DOHH2 (cell line): Measurements from ENCODE around the gene LDLRAD2.

ENCODE experiments used
- H3F3A ChIP-seq: fragments of 200-600 bp; sonication (generic), shearing (Covaris generic); 2 replicates; pipeline ENCODE4 v1.6.0; 2016; ENCODE audit warnings: antibody characterized with exemption, mild to moderate bottlenecking; ENCODE audit not compliant: control insufficient read depth, insufficient read depth
- H3K27ac ChIP-seq: fragments of 200-600 bp; sonication (generic); 2 replicates; pipeline ENCODE4 v1.5.1; 2014; ENCODE audit warnings: low read depth, mild to moderate bottlenecking, low read length, moderate library complexity
- H3K27me3 ChIP-seq: fragments of 200-600 bp; sonication (generic); 2 replicates; pipeline ENCODE4 v1.6.1; 2014; ENCODE audit warnings: mild to moderate bottlenecking, low read length, mixed read lengths; ENCODE audit not compliant: control insufficient read depth
- H3K36me3 ChIP-seq: fragments of 200-600 bp; sonication (generic); 2 replicates; pipeline ENCODE4 v1.6.1; 2014; ENCODE audit warnings: mild to moderate bottlenecking, low read length, moderate library complexity, mixed read lengths; ENCODE audit not compliant: control insufficient read depth
- H3K4me1 ChIP-seq: fragments of 200-600 bp; sonication (generic); 2 replicates; pipeline ENCODE4 v1.6.1; 2014; ENCODE audit warnings: mild to moderate bottlenecking, low read length, mixed read lengths; ENCODE audit not compliant: control insufficient read depth
- H3K4me2 ChIP-seq: fragments of 200-600 bp; sonication (generic); 2 replicates; pipeline ENCODE4 v1.6.0; 2014; ENCODE audit warnings: mild to moderate bottlenecking, low read length, moderate library complexity
- H3K4me3 ChIP-seq: fragments of 200-600 bp; sonication (generic); 2 replicates; pipeline ENCODE4 v1.5.1; 2014; ENCODE audit warnings: mild to moderate bottlenecking, low read length, mixed read lengths
- H3K79me2 ChIP-seq: fragments of 200-600 bp; sonication (generic); 2 replicates; pipeline ENCODE4 v1.6.1; 2014; ENCODE audit warnings: mild to moderate bottlenecking, low read length, mixed read lengths; ENCODE audit not compliant: control insufficient read depth
- H3K9me2 ChIP-seq: fragments of 200-600 bp; sonication (generic); replicated peaks from 2 replicates; pipeline ENCODE4 v1.6.1; 2014; ENCODE audit warnings: mild to moderate bottlenecking, low read length, mixed read lengths; ENCODE audit not compliant: control insufficient read depth
- H3K9me3 ChIP-seq: fragments of 200-600 bp; sonication (generic); 2 replicates; pipeline ENCODE4 v1.6.1; 2014; ENCODE audit warnings: antibody characterized with exemption, low read length, mixed read lengths; ENCODE audit not compliant: control insufficient read depth, insufficient read depth
- H4K20me1 ChIP-seq: fragments of 200-600 bp; sonication (generic); 2 replicates; pipeline ENCODE4 v1.6.0; 2014; ENCODE audit warnings: low read depth, mild to moderate bottlenecking, antibody characterized with exemption, low read length, moderate library complexity; ENCODE audit not compliant: control insufficient read depth, insufficient read depth
- EZH2phosphoT487 ChIP-seq: fragments of 200-600 bp; sonication (generic); IDR thresholded peaks from 2 replicates; pipeline ENCODE4 v1.6.1; 2017; ENCODE audit warnings: borderline replicate concordance, mild to moderate bottlenecking, antibody characterized with exemption, low read length, moderate library complexity, mixed read lengths
- TF ChIP-seq, protein P1 (sequence below): fragments of 200-600 bp; sonication (generic); IDR thresholded peaks from one replicate; pipeline ENCODE4 v1.5.1; 2014; ENCODE audit warnings: antibody characterized with exemption, mild to moderate bottlenecking, low read depth, low read length; ENCODE audit not compliant: poor library complexity, severe bottlenecking

The LDLRAD2 gene

DNA sequence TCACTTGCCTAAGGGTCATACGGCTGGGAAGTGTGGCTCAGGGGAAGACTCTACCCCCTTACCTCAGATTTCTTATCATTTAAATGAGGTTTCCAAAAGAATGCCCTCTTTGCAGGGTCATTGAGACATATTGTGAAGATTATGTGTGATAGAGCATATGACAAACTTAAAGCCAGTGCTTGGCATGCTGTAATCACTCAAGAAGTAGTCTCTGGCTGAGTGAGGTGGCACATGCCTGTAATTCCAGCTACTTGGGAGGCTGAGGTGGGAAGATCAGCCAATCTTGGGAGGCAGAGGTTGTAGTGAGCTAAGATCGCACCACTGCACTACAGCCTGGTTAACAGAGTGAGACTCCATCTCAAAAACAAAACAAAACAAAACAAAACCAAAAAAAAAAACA lies 7.5 kb upstream of the LDLRAD2 start:
- H3K9me2 ChIP-seq = no peaks in the 10 kb centered on the region
- H3K4me2 ChIP-seq = no peak overlapping the region
- H3F3A ChIP-seq = no peaks in the 10 kb centered on the region
- H3K27me3 ChIP-seq = peaks cover 4% of the 10 kb centered on the region
- H3K9me3 ChIP-seq = no peaks in the 10 kb centered on the region
- H3K79me2 ChIP-seq = no peaks in the 10 kb centered on the region
- TF ChIP-seq, protein P1, sequence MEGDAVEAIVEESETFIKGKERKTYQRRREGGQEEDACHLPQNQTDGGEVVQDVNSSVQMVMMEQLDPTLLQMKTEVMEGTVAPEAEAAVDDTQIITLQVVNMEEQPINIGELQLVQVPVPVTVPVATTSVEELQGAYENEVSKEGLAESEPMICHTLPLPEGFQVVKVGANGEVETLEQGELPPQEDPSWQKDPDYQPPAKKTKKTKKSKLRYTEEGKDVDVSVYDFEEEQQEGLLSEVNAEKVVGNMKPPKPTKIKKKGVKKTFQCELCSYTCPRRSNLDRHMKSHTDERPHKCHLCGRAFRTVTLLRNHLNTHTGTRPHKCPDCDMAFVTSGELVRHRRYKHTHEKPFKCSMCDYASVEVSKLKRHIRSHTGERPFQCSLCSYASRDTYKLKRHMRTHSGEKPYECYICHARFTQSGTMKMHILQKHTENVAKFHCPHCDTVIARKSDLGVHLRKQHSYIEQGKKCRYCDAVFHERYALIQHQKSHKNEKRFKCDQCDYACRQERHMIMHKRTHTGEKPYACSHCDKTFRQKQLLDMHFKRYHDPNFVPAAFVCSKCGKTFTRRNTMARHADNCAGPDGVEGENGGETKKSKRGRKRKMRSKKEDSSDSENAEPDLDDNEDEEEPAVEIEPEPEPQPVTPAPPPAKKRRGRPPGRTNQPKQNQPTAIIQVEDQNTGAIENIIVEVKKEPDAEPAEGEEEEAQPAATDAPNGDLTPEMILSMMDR = no peak
- TF ChIP-seq EZH2phosphoT487 = no peak
- H3K4me1 ChIP-seq = no peaks in the 10 kb centered on the region
- H3K4me3 ChIP-seq = no peak overlapping the region
- H3K27ac ChIP-seq = no peak overlapping the region
- no peaks in the 10 kb centered on the region for H3K36me3 ChIP-seq
- H4K20me1 ChIP-seq = no peaks in the 10 kb centered on the region

DNA sequence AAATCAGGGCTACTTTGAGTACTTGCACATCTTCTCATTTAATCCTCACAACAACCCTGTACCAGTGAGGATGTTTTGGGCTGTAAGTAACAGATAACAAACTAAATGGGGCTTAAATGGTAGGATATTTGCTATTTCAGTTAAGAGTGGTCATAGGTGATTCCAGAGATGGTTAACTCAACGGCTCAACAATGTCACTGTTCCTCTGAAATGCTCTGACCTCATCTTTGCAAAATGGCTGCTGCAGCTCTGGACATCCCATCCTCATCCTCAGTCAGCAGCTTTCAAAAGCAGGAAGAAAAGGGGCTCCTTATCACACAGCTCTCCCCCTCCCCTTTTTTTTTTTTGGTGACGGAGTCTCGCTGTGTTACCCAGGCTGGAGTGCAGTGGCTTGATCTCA lies 1.5 kb downstream of the LDLRAD2 start:
- Histone ChIP-seq H3K79me2 (no peaks in the 10 kb centered on the region), H3K27ac (no peak overlapping the region), H3K4me3 (no peak overlapping the region), H3F3A (no peaks in the 10 kb centered on the region), H3K27me3 (no peaks in the 10 kb centered on the region), H3K9me3 (no peaks in the 10 kb centered on the region), H3K36me3 (no peaks in the 10 kb centered on the region), H3K4me2 (no peak overlapping the region), H4K20me1 (no peaks in the 10 kb centered on the region), H3K4me1 (0 out of 2 replicates have a peak, but pooled peaks cover 2% of the 10 kb centered on the region), H3K9me2 (no peaks in the 10 kb centered on the region)
- TF ChIP-seq, protein P1 = no peak
- no peak for TF ChIP-seq EZH2phosphoT487

DNA sequence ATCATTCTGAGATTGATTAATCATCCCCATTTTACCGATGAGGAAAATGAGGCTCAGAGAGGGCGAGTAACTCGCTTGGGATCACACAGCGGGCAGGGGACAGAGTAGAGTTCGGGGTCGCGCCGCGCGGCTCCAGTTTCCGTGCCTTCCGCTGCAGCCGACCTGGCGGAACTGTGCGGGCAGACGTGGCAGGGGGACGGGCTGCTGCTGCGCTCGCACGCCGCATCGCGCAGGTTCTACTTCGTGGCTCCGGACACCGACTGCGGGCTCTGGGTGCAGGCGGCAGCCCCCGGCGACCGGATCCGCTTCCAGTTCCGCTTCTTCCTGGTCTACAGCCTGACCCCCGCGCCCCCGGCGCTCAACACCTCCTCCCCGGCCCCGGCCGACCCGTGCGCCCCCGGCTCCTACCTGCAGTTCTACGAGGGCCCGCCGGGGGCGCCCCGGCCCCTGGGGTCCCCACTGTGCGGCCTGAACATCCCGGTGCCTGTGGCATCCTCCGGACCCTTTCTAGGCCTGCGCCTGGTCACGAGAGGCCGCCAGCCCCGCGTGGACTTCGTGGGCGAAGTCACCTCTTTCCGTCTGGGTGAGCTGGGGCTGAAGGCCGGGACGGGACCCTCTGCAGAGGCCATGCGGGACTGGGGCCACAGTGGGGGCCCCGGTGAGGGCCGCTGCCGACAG lies 2.3 kb downstream of the LDLRAD2 start:
- H3K4me2 ChIP-seq = peak overlapping the region; percentile 24; the same call in 1 of the 2 replicates
- H3K9me3 ChIP-seq = no peaks in the 10 kb centered on the region
- no peak overlapping the region; the same call in 1 of the 2 replicates for H3K4me3 ChIP-seq
- no peaks in the 10 kb centered on the region for H3K27me3 ChIP-seq
- no peaks in the 10 kb centered on the region for H3F3A ChIP-seq
- no peaks in the 10 kb centered on the region for H3K79me2 ChIP-seq
- H3K9me2 ChIP-seq = no peaks in the 10 kb centered on the region
- H4K20me1 ChIP-seq = no peaks in the 10 kb centered on the region
- no peak overlapping the region for H3K27ac ChIP-seq
- 0 out of 2 replicates have a peak, but pooled peaks cover 2% of the 10 kb centered on the region for H3K4me1 ChIP-seq
- TF ChIP-seq, protein P1 = peak; percentile 68
- TF ChIP-seq EZH2phosphoT487 = no peak
- no peaks in the 10 kb centered on the region for H3K36me3 ChIP-seq
